OCI-LY1 (cell line): ENCODE data around the gene C2CD3.

ENCODE experiments used
- CTCF ChIP-seq: fragments of 200-600 bp; sonication (generic), shearing (Covaris generic); IDR thresholded peaks from 2 replicates; pipeline ENCODE4 v1.5.1; 2017; ENCODE audit warnings: mild to moderate bottlenecking, antibody characterized with exemption, low read length, moderate library complexity, mixed read lengths
- EZH2 ChIP-seq: fragments of 200-600 bp; sonication (generic), shearing (Covaris generic); IDR thresholded peaks from 2 replicates; pipeline ENCODE4 v1.8.0; 2017; ENCODE audit warnings: borderline replicate concordance, mixed run types, mild to moderate bottlenecking, antibody characterized with exemption, low read length, moderate library complexity, mixed read lengths

- TF ChIP-seq CTCF (no peak), EZH2 (no peak)
Measured at GRCh38 chr11:73969991-73970800, 200.6 kb downstream of the C2CD3 start.
